ENCODE data around the gene DOCK9. TPM values are rescaled to one million over a fixed set of nuclear protein-coding genes. Genes with fewer than 3 reads are reported as not detected.

DOCK9 gene
- total RNA-seq, 2 experiments from 2014 or later = 57.2 to 59.0 TPM

DNA sequence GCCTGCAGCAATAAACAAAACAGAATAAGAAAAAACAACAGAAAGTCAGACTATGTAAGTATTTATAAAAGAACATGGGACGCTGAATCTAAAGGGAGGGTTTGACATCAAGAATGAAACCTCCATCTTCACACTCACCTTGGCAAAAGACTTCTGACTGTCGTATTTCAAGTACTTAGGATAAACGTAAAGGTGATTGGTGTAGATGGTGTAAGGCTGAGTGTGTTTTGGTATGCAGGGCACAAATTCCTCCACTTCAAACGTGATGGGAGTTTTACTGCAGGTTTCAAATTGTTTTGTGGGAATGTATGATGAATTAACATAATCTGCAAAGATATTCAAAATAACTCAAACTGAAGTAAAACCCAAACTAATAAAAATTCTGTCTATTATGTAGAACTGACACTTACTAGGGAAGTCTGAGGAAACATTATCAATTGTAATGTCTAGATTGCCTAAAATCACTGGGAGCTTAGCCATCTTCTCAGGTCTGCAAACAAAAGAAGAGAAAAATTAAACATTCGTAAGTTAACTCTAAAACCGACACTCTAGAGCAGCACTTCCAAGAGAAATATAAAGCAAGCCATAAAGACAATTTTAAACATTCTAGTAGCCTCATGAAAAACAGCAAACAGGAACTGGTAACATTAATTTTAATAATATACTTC lies 89.5 kb downstream of the DOCK9 start:
- ChIA-PET POLR2A (no interaction called here), CTCF (interaction anchor here (2.6 kb wide), 1 partner anchor 140 kb away, joined by 13 read pairs; no protein-coding TSS in a partner anchor)
- no peaks in the 10 kb centered on the region for H3K27me3 Mint-ChIP-seq
- intact Hi-C loops (cut with micrococcal nuclease) = no loop called here
- no peaks in the 10 kb centered on the region for H3K9me3 Mint-ChIP-seq
- no peak overlapping the region for H3K4me3 Mint-ChIP-seq
- no peak for DNase-seq
- peaks cover 22% of the 10 kb centered on the region for H3K36me3 Mint-ChIP-seq
- H3K4me1 Mint-ChIP-seq (ENCODE audit: low read depth) = peaks cover 21% of the 10 kb centered on the region
- H3K27ac Mint-ChIP-seq = no peak overlapping the region

DNA sequence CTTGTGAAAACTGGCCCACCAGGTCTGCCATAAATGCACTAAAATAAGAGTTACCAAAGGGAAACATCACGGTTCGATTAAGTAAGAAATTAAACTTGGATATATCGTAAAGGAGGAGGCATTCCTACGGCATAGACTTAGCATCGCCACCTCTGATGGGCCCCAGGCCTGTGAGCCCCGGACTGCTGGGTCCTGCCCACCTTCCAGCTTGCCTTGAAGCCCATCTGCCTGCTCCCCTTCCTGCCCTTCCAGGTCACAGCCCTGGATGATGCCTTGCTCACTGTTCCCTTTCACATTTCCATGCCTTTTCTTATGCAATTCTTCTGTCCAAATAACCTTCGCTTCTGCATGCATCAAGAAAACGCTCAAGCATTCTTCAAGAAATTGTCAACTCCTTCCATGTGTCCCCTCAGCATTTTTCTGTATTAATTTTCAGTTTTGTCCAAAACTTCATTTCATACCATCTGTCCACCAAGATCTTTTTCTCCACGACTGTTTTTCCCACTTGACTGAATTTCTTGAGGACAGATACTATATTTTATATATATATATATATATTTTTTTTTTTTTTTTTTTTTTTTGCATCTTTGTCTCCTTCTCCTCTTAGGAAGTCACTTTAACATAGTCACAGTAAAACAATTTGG lies 91.2 kb downstream of the DOCK9 start:
- Mint-ChIP-seq H3K36me3 (peaks cover 30% of the 10 kb centered on the region), H3K4me3 (no peak overlapping the region), H3K27ac (no peak overlapping the region)

DNA sequence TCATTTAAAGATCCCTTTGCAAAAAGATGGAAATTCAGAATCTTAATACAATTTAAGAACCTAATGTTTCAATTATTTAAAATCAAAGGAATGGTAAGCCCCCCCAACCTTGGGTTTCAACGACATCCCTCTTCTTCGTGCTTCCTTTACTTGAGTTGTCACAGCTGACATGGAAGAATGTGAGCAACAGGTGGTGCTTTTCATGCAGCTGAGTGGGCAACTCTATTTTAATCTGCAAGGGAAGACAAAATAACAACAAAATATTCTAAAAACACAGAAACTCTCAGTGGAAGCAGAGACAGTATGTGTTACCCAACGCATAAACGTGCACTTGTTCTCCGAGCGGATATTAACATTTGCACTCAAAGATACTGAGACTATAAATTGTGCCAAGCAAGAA lies 92.3 kb downstream of the DOCK9 start:
- Mint-ChIP-seq H3K4me3 (no peak overlapping the region), H3K27me3 (no peaks in the 10 kb centered on the region), H3K27ac (no peak overlapping the region), H3K9me3 (no peaks in the 10 kb centered on the region), H3K36me3 (peaks cover 37% of the 10 kb centered on the region), H3K4me1 (ENCODE audit: low read depth) (peaks cover 17% of the 10 kb centered on the region)
- no peak for DNase-seq
- POLR2A ChIA-PET = no interaction called here
- CTCF ChIA-PET = interaction anchor here (0.6 kb wide), 1 partner anchor 381 kb away, joined by 3 read pairs; no protein-coding TSS in a partner anchor
- intact Hi-C loops (cut with micrococcal nuclease) = no loop called here

More for the DNA sequence above, 91.2 kb downstream of the DOCK9 start:
- CTCF ChIA-PET = no interaction called here
- intact Hi-C loops (cut with micrococcal nuclease) = no loop called here
- DNase-seq = no peak
- Mint-ChIP-seq H3K9me3 (no peaks in the 10 kb centered on the region), H3K27me3 (no peaks in the 10 kb centered on the region), H3K4me1 (ENCODE audit: low read depth) (peaks cover 21% of the 10 kb centered on the region)
- POLR2A ChIA-PET = no interaction called here

DNA sequence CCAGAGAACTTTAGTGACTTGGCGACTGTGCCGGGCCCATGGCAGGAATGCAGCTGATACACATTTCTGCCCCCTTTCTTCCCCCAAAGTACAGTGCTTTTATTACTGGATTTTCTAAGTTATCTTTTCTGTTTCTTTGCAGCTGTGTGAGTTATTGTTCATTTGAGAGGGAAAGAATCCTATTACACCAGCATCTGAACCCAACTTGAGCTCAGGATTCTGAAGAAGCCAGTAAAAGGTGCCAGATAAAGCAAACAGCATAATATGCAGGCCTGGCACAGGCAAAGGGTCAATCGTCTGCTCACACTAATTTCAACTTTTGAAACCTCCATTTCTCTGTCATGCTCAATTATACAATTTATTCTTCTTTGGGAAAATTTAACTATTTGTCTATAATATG lies 93.9 kb downstream of the DOCK9 start:
- no peak for DNase-seq
- Mint-ChIP-seq H3K4me1 (ENCODE audit: low read depth) (peaks cover 2% of the 10 kb centered on the region), H3K27ac (no peak overlapping the region), H3K27me3 (no peaks in the 10 kb centered on the region), H3K4me3 (no peak overlapping the region), H3K36me3 (peaks cover 45% of the 10 kb centered on the region), H3K9me3 (no peaks in the 10 kb centered on the region)
- CTCF ChIA-PET = interaction anchor here (0.7 to 1.4 kb wide), 2 partner anchors 150 to 173 kb away, joined by 3 to 4 read pairs; no protein-coding TSS in a partner anchor
- intact Hi-C loops (cut with micrococcal nuclease) = no loop called here
- POLR2A ChIA-PET = no interaction called here

DNA sequence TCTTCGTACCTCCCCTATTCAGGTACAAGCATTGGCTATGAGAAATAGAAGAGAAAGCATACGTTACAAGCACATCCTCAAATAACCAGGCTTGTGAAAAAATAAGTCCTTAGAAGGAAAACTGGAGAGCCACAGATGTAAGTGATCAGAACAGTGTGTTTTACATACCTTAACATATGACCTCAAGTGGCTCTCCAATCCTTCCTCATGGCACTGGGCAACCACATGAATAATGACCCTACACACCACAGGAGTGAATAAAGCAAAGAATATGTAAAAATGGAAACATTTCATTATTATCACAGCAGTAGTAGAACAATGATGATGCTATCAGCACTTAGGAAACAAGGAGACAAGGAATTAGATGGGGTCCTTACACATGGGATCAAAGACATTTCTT lies 96.5 kb downstream of the DOCK9 start:
- CTCF ChIA-PET = no interaction called here
- Mint-ChIP-seq H3K9me3 (no peaks in the 10 kb centered on the region), H3K36me3 (peaks cover 44% of the 10 kb centered on the region), H3K4me3 (no peak overlapping the region), H3K4me1 (ENCODE audit: low read depth) (no peaks in the 10 kb centered on the region), H3K27ac (no peak overlapping the region), H3K27me3 (no peaks in the 10 kb centered on the region)
- intact Hi-C loops (cut with micrococcal nuclease) = no loop called here
- POLR2A ChIA-PET = no interaction called here
- no peak for DNase-seq

DNA sequence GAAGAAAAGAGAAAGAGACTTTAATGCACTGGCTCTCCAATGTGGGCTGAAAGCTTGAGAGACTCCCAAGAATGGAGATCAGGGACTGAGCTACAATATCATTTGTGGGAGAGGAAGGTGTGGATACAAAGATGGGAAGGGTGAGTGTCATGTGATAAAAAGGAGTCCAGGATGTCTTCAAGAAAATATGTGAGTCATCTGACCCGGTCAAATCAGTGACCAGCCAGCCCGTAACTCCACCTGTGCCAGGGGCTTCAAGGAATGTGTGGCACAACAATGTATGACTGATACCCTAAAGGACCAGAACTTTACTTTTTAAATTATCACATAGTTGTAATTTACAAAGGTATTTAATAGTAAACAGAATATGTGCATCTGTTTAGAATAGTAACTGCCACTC lies 97.2 kb downstream of the DOCK9 start:
- Mint-ChIP-seq H3K9me3 (no peaks in the 10 kb centered on the region), H3K27ac (no peak overlapping the region), H3K4me3 (no peak overlapping the region), H3K4me1 (ENCODE audit: low read depth) (peaks cover 4% of the 10 kb centered on the region), H3K27me3 (no peaks in the 10 kb centered on the region), H3K36me3 (peaks cover 48% of the 10 kb centered on the region)
- POLR2A ChIA-PET = no interaction called here
- DNase-seq = no peak
- CTCF ChIA-PET = interaction anchor here (1.2 kb wide), 1 partner anchor 11 kb away, joined by 3 read pairs; no protein-coding TSS in a partner anchor
- intact Hi-C loops (cut with micrococcal nuclease) = no loop called here

DNA sequence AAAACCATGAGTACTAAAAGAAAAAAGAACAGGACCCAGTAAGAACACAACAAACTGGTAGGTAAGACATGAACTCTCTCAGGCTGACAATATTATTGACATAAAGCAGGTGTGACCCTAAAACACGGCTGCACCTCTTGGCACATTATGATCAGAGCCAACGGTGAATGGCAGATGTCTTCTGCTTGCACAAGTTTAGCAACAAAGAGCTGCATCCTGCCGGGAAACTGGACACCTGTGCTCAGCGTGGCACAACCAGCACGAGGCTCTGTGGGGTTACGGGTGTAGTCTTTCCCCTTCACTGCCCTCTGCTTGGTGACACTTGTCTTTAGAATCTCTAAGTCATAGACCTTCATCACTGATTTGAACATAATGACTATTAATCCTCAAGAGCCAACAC lies 97.9 kb downstream of the DOCK9 start:
- Mint-ChIP-seq H3K9me3 (no peaks in the 10 kb centered on the region), H3K4me3 (no peak overlapping the region), H3K36me3 (peaks cover 52% of the 10 kb centered on the region), H3K27ac (no peak overlapping the region), H3K4me1 (ENCODE audit: low read depth) (peaks cover 11% of the 10 kb centered on the region), H3K27me3 (no peaks in the 10 kb centered on the region)
- POLR2A ChIA-PET = no interaction called here
- intact Hi-C loops (cut with micrococcal nuclease) = no loop called here
- DNase-seq = no peak
- CTCF ChIA-PET = interaction anchor here (0.7 to 1.2 kb wide), 2 partner anchors 10 to 154 kb away, joined by 3 read pairs; no protein-coding TSS in a partner anchor

DNA sequence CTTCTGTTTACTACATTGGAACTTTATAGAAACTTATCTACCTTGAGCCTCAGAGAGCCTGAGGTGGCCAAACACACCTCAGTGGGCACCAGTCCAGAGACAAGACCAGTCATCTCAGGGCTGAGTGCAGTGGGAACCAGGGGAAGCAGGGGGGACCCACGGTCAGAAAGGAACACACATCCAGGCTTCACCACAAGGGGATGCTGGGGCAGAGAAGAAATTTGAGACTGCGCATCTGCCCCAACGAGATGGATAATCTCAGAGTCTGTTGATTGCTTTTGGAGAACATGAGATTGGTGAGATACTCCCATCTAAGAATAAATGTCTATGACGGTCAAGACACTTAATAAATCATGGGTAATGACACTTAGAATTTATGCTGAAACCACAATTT lies 98.7 kb downstream of the DOCK9 start:
- ChIA-PET POLR2A (no interaction called here), CTCF (no interaction called here)
- DNase-seq = no peak
- Mint-ChIP-seq H3K36me3 (peaks cover 58% of the 10 kb centered on the region), H3K27me3 (no peaks in the 10 kb centered on the region), H3K4me1 (ENCODE audit: low read depth) (peaks cover 19% of the 10 kb centered on the region), H3K27ac (no peak overlapping the region), H3K9me3 (peaks cover 3% of the 10 kb centered on the region), H3K4me3 (no peak overlapping the region)
- intact Hi-C loops (cut with micrococcal nuclease) = no loop called here

DNA sequence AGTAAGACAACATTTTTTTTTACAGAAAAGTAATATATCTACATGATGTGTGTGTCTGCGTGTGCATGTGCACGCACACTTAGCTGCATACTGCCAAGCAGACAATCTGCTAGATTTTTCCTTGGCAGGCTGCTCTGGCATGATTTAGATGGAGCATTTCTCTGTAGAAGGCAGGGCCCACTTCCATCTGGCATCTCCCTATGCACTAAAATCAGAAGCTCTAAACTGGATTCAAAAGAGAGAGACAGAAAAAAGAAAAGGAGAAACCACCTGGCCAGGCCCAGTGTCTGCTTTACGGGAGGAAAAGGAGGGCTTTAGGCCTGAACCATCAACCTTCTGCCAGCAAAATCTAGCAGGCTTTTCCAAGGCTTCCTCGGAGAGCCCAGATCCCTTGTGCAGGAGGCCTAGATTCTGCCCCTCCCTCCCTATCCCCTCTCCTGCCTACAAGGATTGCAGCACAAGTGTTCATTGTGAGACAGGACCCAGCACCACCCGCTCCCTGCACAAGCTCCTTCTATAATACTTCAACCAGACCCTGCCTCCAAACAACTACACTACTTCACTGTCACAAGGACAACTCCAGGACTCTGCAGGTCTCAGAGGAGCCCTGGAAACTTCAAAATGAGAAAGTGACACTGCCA lies 99.3 kb downstream of the DOCK9 start:
- POLR2A ChIA-PET = no interaction called here
- intact Hi-C loops (cut with micrococcal nuclease) = no loop called here
- H3K27ac Mint-ChIP-seq = no peak overlapping the region
- peaks cover 7% of the 10 kb centered on the region for H3K9me3 Mint-ChIP-seq
- H3K4me1 Mint-ChIP-seq (ENCODE audit: low read depth) = peaks cover 22% of the 10 kb centered on the region
- no peaks in the 10 kb centered on the region for H3K27me3 Mint-ChIP-seq
- CTCF ChIA-PET = interaction anchor here (0.6 to 1.4 kb wide), 2 partner anchors 36 to 186 kb away, joined by 3 read pairs; no protein-coding TSS in a partner anchor
- no peak for DNase-seq
- H3K36me3 Mint-ChIP-seq = peaks cover 63% of the 10 kb centered on the region
- no peak overlapping the region for H3K4me3 Mint-ChIP-seq

DNA sequence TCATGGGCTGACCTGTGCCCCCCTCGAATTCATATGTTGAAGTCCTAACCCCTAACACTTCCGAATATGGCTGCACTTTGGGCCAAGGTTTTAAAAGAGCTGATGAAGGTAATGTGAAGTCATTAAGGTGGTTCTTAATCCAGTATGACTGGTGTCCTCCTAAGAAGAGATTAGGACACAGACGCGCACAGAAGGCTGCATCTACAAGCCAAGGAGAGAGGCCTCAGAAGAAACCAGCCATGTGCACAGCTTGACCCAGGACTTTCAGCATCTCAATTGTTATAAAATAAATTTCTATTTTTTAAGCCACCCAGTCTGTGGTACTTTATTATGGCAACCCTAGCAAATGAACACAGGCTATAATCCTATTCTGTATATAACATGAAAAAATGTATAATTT lies 99.9 kb downstream of the DOCK9 start:
- Mint-ChIP-seq H3K27ac (no peak overlapping the region), H3K27me3 (no peaks in the 10 kb centered on the region), H3K9me3 (peaks cover 11% of the 10 kb centered on the region), H3K36me3 (peaks cover 70% of the 10 kb centered on the region), H3K4me3 (no peak overlapping the region), H3K4me1 (ENCODE audit: low read depth) (peaks cover 22% of the 10 kb centered on the region)
- no peak for DNase-seq
- intact Hi-C loops (cut with micrococcal nuclease) = no loop called here
- CTCF ChIA-PET = interaction anchor here (0.6 to 1.4 kb wide), 2 partner anchors 35 to 186 kb away, joined by 3 read pairs; no protein-coding TSS in a partner anchor
- POLR2A ChIA-PET = no interaction called here

DNA sequence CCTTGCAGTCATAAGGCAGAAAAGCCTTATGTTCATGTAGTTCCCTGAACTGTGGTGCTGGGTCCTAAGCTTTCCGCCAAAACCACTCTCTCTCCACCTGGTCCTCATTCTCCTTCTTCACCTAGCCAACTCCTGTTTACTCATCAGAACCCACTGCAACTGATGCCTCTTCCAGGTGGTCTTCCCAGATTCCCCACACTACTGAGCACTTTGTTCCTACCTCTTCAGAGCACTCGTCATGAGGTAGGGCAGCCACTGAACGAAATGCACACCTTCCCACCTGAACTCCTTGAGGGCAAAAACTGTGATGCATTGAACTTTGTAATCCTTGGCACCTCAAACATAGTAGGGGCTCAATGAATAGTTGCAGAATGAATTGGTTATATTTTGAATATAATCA lies 100.4 kb downstream of the DOCK9 start:
- H3K4me1 Mint-ChIP-seq (ENCODE audit: low read depth) = peaks cover 22% of the 10 kb centered on the region
- no peaks in the 10 kb centered on the region for H3K27me3 Mint-ChIP-seq
- ChIA-PET POLR2A (no interaction called here), CTCF (interaction anchor here (0.7 to 1.4 kb wide), 2 partner anchors 15 to 35 kb away, joined by 3 read pairs; no protein-coding TSS in a partner anchor)
- peaks cover 71% of the 10 kb centered on the region for H3K36me3 Mint-ChIP-seq
- H3K27ac Mint-ChIP-seq = no peak overlapping the region
- H3K4me3 Mint-ChIP-seq = no peak overlapping the region
- peaks cover 11% of the 10 kb centered on the region for H3K9me3 Mint-ChIP-seq
- intact Hi-C loops (cut with micrococcal nuclease) = no loop called here
- no peak for DNase-seq

DNA sequence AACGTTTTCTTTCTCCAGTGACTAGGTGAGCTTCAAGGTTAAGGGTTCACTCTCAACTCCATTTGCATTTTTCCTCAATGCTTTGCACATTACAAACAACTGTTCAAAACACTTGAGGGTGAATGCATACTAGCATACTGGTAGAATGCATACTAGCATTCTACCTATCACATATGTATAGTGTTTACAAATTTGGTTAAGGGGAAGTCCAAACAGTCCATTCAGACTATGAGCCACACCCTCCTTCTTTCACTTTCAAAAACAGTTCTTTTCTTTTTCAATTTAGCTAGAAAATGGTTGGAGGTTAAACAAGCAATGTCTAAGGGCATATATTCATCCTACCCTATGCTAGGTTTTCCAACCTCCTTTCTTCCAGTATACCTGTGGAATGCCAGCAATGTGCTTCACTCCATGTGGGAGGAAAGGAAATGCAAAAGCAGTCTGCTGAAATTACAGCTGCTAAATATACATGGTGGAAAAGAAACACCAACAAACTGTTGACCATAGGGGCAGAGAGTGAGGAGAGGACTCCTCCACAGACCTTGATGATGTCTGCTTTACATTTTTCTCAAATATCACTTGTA lies 102.6 kb downstream of the DOCK9 start:
- no peak overlapping the region for H3K4me3 Mint-ChIP-seq
- ChIA-PET POLR2A (interaction anchor here (0.6 to 1.0 kb wide), 2 partner anchors 153 to 383 kb away, joined by 3 read pairs; partner anchors contain the start of gene GPR18), CTCF (interaction anchor here (0.6 to 1.1 kb wide), 3 partner anchors 14 to 391 kb away, joined by 3 to 4 read pairs (median 3); no protein-coding TSS in a partner anchor)
- peaks cover 22% of the 10 kb centered on the region for H3K4me1 Mint-ChIP-seq (ENCODE audit: low read depth)
- H3K27ac Mint-ChIP-seq = peak overlapping the region; percentile 20
- no peak for DNase-seq
- intact Hi-C loops (cut with micrococcal nuclease) = loop anchor here (2.0 kb wide), 1 partner anchor 44 kb away; no protein-coding TSS in a partner anchor
- peaks cover 11% of the 10 kb centered on the region for H3K9me3 Mint-ChIP-seq
- H3K27me3 Mint-ChIP-seq = no peaks in the 10 kb centered on the region
- H3K36me3 Mint-ChIP-seq = peaks cover 62% of the 10 kb centered on the region
